GM12875 (cell line): Measurements from ENCODE around the gene KCNJ6.

Source experiments
- H3K4me3 ChIP-seq: one replicate; pipeline ENCODE4 v1.5.1; 2011; ENCODE audit warnings: low read depth, low read length, control low read depth
- TF ChIP-seq, protein P1 (sequence below): IDR thresholded peaks from 2 replicates; pipeline ENCODE4 v1.5.1; 2011; ENCODE audit warnings: low read depth, mild to moderate bottlenecking, control low read depth, inconsistent platforms, low read length, moderate library complexity, borderline replicate concordance; ENCODE audit not compliant: insufficient read depth

Gene KCNJ6

GRCh38 chr21:37606549-37606948 is 309.7 kb downstream of the KCNJ6 start:
- no peak overlapping the region for H3K4me3 ChIP-seq
- TF ChIP-seq, protein P1, sequence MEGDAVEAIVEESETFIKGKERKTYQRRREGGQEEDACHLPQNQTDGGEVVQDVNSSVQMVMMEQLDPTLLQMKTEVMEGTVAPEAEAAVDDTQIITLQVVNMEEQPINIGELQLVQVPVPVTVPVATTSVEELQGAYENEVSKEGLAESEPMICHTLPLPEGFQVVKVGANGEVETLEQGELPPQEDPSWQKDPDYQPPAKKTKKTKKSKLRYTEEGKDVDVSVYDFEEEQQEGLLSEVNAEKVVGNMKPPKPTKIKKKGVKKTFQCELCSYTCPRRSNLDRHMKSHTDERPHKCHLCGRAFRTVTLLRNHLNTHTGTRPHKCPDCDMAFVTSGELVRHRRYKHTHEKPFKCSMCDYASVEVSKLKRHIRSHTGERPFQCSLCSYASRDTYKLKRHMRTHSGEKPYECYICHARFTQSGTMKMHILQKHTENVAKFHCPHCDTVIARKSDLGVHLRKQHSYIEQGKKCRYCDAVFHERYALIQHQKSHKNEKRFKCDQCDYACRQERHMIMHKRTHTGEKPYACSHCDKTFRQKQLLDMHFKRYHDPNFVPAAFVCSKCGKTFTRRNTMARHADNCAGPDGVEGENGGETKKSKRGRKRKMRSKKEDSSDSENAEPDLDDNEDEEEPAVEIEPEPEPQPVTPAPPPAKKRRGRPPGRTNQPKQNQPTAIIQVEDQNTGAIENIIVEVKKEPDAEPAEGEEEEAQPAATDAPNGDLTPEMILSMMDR = no peak

GRCh38 chr21:37605006-37605405 is 311.3 kb downstream of the KCNJ6 start:
- no peak overlapping the region for H3K4me3 ChIP-seq
- TF ChIP-seq, protein P1 = no peak

DNA sequence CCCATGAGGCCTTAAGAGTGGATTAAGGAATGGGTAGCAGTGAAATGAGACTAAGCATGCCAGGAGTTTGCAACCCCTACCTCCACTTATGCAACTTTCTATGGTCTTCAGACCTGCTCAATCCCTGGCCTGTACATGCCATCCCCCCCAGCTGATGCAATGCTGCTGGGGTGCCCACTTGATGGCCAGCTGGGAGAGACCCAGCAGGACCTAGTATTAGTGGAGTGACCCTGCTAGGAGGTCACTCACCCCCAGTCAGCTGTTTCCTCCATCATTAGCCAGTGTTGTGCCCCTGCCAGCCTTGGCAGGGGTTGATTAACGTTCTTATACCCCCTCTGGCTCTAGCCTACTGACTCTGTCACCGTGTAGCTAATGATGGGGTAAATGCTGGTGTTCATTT is 313.1 kb downstream of the KCNJ6 start:
- TF ChIP-seq, protein P1 = no peak

DNA sequence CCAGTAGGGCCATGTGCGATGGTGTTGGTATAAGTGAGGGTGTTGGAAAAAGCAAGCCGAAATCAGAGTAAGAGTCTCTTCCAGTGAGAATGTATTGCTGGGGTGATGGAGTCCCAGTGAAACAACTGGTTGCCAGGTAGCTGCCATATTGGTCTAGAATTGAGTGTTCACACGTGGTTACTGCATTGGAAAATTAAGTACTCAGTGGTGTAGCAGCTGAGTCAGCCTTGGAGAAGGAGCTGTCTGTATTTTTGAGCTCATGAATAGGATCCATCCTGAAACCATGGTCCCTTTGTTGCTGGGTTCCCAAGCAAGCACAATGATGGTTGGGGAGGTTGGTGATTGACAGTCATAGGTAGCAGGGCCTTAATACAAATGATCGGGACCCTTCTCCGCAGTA is 314.3 kb downstream of the KCNJ6 start:
- no peak overlapping the region for H3K4me3 ChIP-seq
- TF ChIP-seq, protein P1 = no peak

More for the DNA sequence above, 313.1 kb downstream of the KCNJ6 start:
- H3K4me3 ChIP-seq = no peak overlapping the region

DNA sequence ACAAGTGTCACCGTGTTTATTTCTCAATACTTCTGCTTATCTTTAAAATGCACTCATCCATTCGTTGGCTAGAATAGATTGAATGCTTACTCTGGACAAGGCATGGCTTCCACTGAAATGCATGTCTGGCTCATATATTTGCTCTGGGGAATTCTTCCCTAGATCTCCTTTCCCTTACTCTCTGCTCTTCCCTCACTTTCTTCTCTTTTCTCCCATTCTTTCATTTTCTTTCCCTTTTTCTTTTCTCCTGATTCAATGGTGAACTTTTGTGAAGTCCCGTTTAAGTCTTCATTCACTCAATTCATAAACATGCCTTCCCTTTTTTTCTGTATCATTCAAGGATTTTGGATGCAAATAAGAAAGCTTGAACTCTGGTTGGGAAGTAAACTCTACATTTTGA is 315.2 kb downstream of the KCNJ6 start:
- no peak overlapping the region for H3K4me3 ChIP-seq
- TF ChIP-seq, protein P1 = no peak

- TF ChIP-seq, protein P1 = no peak
- no peak overlapping the region for H3K4me3 ChIP-seq
These were observed 320.3 kb downstream of the KCNJ6 start for GRCh38 chr21:37595944-37596343.

DNA sequence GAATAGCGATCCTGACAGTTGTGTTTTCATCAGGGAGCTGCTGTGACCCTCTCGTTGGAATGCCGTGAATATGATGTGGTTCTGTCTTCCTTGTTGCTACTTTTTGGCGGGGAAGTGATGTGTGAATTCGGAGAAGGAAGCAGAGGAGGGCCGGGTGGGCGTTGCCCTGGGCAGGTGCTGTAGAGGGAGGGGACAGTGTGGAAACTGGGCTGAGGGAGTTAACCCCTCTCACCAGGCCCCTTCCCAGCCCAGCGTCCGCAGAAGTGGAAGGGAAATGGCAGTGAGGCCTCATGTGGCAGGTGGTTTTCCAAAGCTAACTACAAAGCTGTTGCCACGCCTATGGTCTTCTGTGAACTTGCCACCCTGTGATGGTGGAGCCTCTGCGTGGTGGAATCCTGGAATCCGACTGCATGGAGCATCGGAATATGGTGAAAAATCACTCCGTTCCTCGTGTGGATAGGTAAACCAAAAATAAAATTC is 321.7 kb downstream of the KCNJ6 start:
- TF ChIP-seq, protein P1 = no peak
- no peak overlapping the region for H3K4me3 ChIP-seq
